GM15510 (cell line): ENCODE results near the gene MRPL49.

ENCODE experiments used
- POLR2A ChIP-seq: IDR thresholded peaks from 3 replicates; pipeline ENCODE4 v1.6.1; 2011; ENCODE audit warnings: borderline replicate concordance; ENCODE audit not compliant: insufficient read length; ENCODE audit errors: extremely low read depth

The MRPL49 gene

DNA sequence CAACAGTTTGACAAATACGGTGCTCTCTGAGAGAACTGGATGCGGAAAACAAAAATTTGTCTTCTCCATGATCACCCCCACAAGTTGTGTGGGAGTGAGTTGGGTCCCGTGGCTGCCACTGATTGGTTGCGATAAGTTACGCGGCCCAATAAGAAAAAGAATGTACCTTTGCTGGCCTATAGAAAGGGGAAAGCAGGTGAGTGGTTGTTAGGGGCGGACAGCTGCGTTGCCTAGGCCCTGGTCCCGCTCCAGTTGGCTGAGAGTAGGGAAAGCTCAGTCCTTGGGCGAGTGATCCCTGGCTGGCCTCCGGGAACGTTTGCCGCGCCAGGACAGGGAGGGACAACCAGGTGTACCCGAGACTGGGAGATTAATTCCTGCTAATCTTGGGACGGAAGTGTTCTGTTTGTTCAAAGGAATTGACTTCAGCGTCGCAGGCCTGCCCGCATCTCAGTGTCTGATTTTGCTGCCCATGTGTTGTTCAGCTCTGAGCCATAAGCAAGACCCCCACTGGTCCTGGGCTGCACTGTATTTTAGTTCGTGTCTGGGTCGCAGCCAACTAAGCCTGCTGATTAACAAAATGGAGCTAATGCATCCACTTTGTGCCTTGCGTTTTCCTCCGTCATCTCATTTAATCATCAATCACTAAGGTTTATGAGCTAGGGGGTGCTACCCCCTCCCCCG is 13.0 kb downstream of the MRPL49 start:
- peak; percentile 68 for TF ChIP-seq POLR2A

- no peak for TF ChIP-seq POLR2A
These were observed 13.6 kb downstream of the MRPL49 start for GRCh38 chr11:65135633-65136145.

- no peak for TF ChIP-seq POLR2A
These were observed 14.5 kb downstream of the MRPL49 start for GRCh38 chr11:65136515-65137096.

- no peak for TF ChIP-seq POLR2A
These were observed 19.9 kb downstream of the MRPL49 start for GRCh38 chr11:65141896-65142494.

DNA sequence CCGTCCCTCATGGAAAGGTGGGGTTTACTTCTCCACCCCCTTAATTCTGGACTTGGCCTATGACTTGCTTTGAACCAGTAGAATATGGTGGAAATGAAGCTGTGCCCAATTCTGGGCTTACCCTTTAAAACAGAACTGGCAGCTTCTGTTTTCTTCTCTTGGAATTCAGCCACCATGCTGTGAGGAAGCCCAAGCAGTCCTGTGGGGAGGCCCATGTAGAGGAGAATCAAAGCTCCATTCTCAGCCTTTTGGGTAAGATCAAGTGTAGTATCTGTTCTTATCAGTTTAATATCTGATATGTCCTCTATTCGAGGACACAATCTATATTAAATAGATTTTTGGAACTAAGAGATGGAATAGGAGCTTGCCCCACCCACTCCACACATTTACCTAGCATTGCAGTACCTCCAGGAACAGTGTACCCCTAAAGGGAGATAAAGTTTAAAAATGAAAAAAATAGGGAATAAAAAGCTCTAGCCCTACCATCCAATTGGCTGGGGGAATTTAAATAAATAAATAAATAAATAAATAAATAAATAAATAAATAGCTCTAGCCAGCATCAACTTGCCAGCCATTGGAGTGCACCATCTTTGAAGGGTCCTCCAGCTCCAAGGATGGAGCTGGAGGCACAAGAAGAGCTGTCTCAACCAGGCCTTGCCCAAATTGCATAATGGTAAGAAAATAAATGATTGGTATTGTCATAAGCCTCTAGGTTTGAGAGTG is 25.4 kb downstream of the MRPL49 start:
- no peak for TF ChIP-seq POLR2A

- TF ChIP-seq POLR2A = no peak
These were observed 26.5 kb downstream of the MRPL49 start for GRCh38 chr11:65148657-65149056.

- TF ChIP-seq POLR2A = no peak
These were observed 28.6 kb downstream of the MRPL49 start for GRCh38 chr11:65150509-65151299.

GRCh38 chr11:65151331-65151899 is 29.3 kb downstream of the MRPL49 start:
- TF ChIP-seq POLR2A = no peak

GRCh38 chr11:65152122-65152521 is 30.0 kb downstream of the MRPL49 start:
- no peak for TF ChIP-seq POLR2A

GRCh38 chr11:65156256-65156655 is 34.1 kb downstream of the MRPL49 start:
- TF ChIP-seq POLR2A = no peak

- TF ChIP-seq POLR2A = no peak
These were observed 34.8 kb downstream of the MRPL49 start for GRCh38 chr11:65156926-65157325.

- no peak for TF ChIP-seq POLR2A
These were observed 35.2 kb downstream of the MRPL49 start for GRCh38 chr11:65157336-65157735.

DNA sequence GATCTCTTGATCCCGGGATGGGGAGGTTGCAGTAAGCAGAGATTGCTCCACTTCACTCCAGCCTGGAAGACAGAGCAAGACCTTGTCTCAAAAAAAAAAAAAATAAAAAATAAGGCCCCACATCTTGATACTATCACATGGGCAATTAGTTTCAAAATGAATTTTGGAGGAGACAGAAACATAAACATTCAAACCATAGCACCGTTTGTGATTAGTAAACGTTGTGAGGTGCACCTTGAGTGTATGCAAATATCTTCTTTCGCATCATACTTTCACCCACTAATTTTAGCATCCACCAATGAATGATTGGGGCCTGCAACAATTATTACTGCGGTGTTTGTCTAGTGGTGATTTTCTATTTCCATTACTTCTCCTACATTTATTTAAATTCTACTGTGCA is 36.9 kb downstream of the MRPL49 start:
- no peak for TF ChIP-seq POLR2A

- no peak for TF ChIP-seq POLR2A
These were observed 38.5 kb downstream of the MRPL49 start for GRCh38 chr11:65160643-65161042.
